GM18498 (cell line): Measurements from ENCODE around the gene NAALADL2.
"Not testable (repeated sequence)": the region's sequence is repeated elsewhere in the genome, so short reads cannot be mapped to it uniquely, and the experiment has no call there.

Experiments
- ATAC-seq: cut with Tn5 transposase; IDR thresholded peaks from one replicate; pipeline ENCODE4 v1.9.1; 2021; ENCODE audit warnings: mild to moderate bottlenecking, moderate library complexity; ENCODE audit not compliant: unreplicated experiment

NAALADL2 gene

GRCh38 chr3:175457301-175457700 is 598.2 kb downstream of the NAALADL2 start:
- ATAC-seq, result no peak

GRCh38 chr3:175460849-175461399 is 601.8 kb downstream of the NAALADL2 start:
- not testable (repeated sequence) for ATAC-seq

GRCh38 chr3:175464362-175464761 is 605.2 kb downstream of the NAALADL2 start:
- no peak for ATAC-seq

- no peak for ATAC-seq
Measured at GRCh38 chr3:175469124-175469523, 610.0 kb downstream of the NAALADL2 start.

- ATAC-seq, result no peak
Measured at GRCh38 chr3:175475765-175476164, 616.6 kb downstream of the NAALADL2 start.

- no peak for ATAC-seq
Measured at GRCh38 chr3:175476489-175476888, 617.4 kb downstream of the NAALADL2 start.

GRCh38 chr3:175477651-175478224 is 618.6 kb downstream of the NAALADL2 start:
- ATAC-seq, result peak; percentile 88

- ATAC-seq, result no peak
Measured at GRCh38 chr3:175478301-175478700, 619.2 kb downstream of the NAALADL2 start.

- no peak for ATAC-seq
Measured at GRCh38 chr3:175479175-175479574, 620.0 kb downstream of the NAALADL2 start.

GRCh38 chr3:175479800-175480199 is 620.7 kb downstream of the NAALADL2 start:
- no peak for ATAC-seq

- ATAC-seq, result peak; percentile 52
Measured at GRCh38 chr3:175484666-175485065, 625.5 kb downstream of the NAALADL2 start.

- no peak for ATAC-seq
Measured at GRCh38 chr3:175485436-175485835, 626.3 kb downstream of the NAALADL2 start.

GRCh38 chr3:175486255-175486654 is 627.1 kb downstream of the NAALADL2 start:
- no peak for ATAC-seq

- no peak for ATAC-seq
Measured at GRCh38 chr3:175489406-175489805, 630.3 kb downstream of the NAALADL2 start.

- ATAC-seq, result no peak
Measured at GRCh38 chr3:175493301-175493700, 634.2 kb downstream of the NAALADL2 start.

GRCh38 chr3:175495331-175495730 is 636.2 kb downstream of the NAALADL2 start:
- ATAC-seq, result peak; percentile 82

GRCh38 chr3:175502155-175502554 is 643.0 kb downstream of the NAALADL2 start:
- no peak for ATAC-seq

- ATAC-seq, result no peak
Measured at GRCh38 chr3:175511219-175511785, 652.2 kb downstream of the NAALADL2 start.

GRCh38 chr3:175512700-175513099 is 653.6 kb downstream of the NAALADL2 start:
- no peak for ATAC-seq

GRCh38 chr3:175518459-175518858 is 659.3 kb downstream of the NAALADL2 start:
- peak; percentile 81 for ATAC-seq

- ATAC-seq, result no peak
Measured at GRCh38 chr3:175521406-175521805, 662.3 kb downstream of the NAALADL2 start.

GRCh38 chr3:175526191-175526590 is 667.1 kb downstream of the NAALADL2 start:
- no peak for ATAC-seq
